Tibial nerve (tissue), 3 donors: Measurements from ENCODE around the gene MEAF6.

Experiments
- POLR2A ChIP-seq, 2 donors: fragments of 450-650 bp; IDR thresholded peaks; one replicate each; pipeline ENCODE4 v1.6.1; 2017; ENCODE audit warnings: antibody characterized with exemption in 2 of 2, mild to moderate bottlenecking in 2 of 2, moderate library complexity in 2 of 2
- TF ChIP-seq, protein P1 (sequence below), 5 experiments: fragments of 200-600 bp in 3 of 5; fragments of 450-650 bp in 2 of 5; sonication (generic) in 3 of 5; IDR thresholded peaks; one replicate each; pipeline ENCODE4 v1.5.1; 2016 to 2019; ENCODE audit warnings: antibody characterized with exemption in 5 of 5, mild to moderate bottlenecking in 3 of 5, moderate library complexity in 2 of 5

- TF ChIP-seq, protein P1, sequence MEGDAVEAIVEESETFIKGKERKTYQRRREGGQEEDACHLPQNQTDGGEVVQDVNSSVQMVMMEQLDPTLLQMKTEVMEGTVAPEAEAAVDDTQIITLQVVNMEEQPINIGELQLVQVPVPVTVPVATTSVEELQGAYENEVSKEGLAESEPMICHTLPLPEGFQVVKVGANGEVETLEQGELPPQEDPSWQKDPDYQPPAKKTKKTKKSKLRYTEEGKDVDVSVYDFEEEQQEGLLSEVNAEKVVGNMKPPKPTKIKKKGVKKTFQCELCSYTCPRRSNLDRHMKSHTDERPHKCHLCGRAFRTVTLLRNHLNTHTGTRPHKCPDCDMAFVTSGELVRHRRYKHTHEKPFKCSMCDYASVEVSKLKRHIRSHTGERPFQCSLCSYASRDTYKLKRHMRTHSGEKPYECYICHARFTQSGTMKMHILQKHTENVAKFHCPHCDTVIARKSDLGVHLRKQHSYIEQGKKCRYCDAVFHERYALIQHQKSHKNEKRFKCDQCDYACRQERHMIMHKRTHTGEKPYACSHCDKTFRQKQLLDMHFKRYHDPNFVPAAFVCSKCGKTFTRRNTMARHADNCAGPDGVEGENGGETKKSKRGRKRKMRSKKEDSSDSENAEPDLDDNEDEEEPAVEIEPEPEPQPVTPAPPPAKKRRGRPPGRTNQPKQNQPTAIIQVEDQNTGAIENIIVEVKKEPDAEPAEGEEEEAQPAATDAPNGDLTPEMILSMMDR (IDR thresholded peaks at IDR 0.05) = no peak
- no peak for TF ChIP-seq POLR2A (IDR thresholded peaks at IDR 0.05)
Observed at GRCh38 chr1:37472994-37473393, 41.6 kb downstream of the MEAF6 start.
